Stimulated activated CD4-positive, alpha-beta T cell treated with anti-CD3 and anti-CD28 coated beads, Interleukin-2, amount 100 ng/mL, for 48 hours (primary cell): ENCODE results near the gene SURF1.

ENCODE experiments used
- DNase-seq, 2 donors: peaks; one replicate each; pipeline ENCODE4 v3.0.0-alpha.2; 2020

Gene SURF1

DNA sequence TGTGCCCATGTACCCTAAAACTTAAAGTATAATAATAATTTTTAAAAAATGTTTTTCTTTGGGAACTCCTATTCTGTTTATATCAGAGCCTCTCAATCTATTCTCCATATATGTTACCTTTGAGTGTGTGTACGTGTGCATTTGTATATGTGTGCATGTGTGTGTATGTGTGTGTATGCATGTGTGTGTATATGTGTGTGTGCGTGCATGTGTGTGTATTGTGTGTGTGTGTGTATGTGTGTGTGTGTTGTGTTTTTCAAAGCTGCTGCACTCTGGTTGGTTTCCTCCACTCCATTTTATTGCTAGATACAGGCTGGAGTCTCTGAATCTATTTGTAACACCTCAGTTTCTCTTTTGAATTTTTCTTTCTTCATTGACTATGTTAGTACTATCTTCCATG is 40.3 kb downstream of the SURF1 start:
- no peak for DNase-seq

DNA sequence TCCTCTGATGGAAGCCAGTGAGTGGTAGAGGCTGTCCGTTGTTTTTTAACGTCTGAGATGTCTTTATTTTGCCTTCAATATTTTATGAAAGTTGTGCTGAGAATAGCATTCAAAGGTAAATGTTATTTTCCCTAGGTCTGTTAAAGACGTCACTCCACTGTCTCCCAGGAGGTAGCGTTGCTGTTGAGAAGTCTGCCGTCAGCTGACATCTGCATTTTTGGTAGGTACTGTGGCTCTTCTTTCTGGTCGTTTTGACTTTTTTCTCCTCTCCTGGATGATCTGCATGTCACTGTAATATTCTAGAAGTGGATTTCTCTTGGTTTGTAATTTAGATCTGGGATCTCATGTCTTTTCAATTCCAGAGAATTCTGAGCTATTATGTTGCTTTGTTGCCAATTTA is 46.7 kb downstream of the SURF1 start:
- no peak for DNase-seq

DNA sequence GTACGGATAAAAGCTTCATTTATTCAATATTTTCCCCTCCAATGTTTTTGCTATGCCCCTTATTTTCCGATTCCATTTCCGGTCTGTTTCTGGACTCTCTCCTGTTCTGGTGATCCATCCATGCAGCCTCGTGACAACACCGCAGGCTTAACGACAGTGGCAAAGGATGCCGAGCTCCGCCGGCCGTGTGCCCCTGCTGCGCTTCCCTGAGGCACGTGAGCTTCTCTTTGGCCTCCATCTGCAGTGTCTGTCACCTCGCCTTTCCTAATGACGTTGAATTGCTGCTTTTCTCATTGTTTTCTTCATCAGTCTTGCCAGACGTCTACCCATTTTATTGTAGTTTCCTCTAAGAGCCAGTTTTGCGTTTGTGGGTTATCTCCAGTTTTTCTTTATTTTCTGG is 49.0 kb downstream of the SURF1 start:
- DNase-seq, result no peak

- no peak for DNase-seq
These were observed 49.8 kb downstream of the SURF1 start for GRCh38 chr9:133306242-133307204.

GRCh38 chr9:133305731-133306130 is 50.6 kb downstream of the SURF1 start:
- DNase-seq, result no peak

DNA sequence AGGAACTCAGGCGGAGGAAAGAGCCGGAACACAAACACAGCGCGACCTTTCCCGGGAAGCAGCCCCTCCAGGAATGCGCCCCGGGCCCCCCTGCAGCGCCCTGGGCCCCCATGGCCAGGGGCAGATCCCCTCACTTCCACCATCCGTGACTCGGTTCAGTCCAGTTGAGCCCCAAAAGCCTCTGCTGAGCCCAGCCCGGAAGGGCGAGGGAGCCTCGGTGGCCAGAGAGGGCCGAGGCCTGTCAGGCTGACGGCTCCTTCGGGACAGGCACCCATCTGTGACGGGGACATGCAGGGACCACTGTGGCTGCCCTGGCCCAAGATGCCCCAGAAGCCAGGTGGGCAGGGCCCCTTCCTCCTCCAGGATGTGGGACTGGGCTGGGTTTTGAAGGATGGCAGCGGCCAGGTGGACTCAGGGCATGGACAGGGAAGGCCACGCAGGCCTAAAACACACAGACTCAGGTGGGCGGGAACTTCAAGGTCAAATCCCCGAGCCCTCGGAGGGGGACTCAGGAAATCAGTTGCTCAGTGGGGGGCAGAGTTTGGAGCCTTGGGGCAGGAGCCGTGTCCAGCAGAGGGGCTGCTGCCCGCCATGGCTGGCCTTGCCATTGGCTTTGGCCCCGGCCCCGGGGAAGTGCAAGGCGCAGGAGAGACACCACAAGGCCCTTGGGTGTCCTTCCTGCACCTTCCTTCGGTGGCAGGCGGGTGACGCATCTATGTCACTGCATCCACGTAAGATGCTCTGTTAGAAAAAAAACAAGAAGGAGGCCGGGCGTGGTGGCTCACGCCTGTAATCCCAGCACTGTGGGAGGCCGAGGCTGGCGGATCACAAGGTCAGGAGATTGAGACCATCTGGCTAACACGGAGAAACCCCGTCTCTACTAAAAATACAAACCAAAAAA is 51.6 kb downstream of the SURF1 start:
- DNase-seq, result no peak

DNA sequence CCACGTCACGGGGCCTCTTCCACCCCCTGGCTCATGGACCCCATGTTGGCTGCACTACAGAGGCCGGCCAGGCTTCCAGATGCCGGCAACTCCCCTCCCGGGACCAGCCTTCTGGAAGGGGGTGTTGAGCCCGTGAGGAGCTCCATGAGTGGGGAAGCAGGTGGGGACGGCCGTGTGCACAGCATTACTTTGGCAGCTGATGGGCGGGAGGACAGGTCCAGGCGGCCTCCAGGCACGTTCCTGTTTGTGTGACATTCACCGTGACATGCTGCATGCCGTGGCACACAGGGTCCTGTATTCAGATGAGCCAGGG is 52.2 kb downstream of the SURF1 start:
- no peak for DNase-seq

GRCh38 chr9:133303266-133304157 is 52.8 kb downstream of the SURF1 start:
- DNase-seq, result no peak
